ENCODE measurements around the gene HRK. TPM values are rescaled to one million over a fixed set of nuclear protein-coding genes. Genes with fewer than 3 reads are reported as not detected.

Gene HRK
- total RNA-seq, 1 experiment from 2014 or later, result 2.6 TPM

DNA sequence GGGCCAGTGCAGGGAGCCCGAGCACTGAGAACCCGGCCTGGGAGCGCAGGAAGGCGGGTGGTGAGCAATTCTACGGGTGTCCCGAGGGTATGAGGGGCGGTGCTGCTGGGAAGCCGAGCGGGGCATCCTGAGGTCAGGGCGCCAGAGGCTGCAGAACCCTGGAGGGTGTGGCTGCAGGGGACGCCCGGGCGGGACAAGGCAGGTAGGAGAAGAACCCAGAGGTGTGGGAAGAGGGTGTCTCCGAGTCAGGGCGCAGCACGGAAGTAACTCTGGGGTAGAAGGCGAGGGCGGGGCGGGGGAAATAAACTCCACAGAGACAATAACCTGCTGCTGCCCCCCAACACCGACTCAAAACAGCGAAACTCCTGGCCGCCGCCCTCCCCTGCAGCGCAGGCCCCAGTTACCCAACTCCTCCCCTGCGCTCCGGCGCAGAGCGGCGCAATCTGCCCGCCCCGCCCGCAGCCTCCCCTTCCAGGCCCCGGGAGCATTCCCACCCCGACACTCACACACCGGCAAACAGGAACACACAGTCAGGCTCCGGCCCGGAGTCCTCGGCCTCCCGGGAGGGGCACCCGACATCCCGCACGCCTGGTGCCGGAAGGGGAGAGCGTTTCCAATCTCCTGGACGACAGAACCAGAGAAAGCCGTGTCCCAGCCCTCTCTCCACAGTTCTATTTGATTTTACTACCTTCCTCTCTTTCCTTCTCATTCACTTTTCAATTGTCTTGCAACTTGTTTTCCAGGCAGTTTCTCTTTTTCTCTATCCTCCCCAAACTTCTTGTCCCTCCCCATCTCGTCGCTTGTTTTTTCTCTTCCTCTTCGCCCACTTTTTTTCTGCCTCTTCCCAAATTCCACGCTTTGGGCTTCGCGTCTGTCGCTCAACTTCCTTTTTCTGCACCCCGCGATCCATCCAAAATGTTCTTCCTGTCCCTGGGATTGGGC, 2.4 kb downstream of the HRK start:
- Histone ChIP-seq H3K23me2 (ENCODE audit: insufficient read length, low read depth, low read length, poor library complexity, severe bottlenecking) (peaks cover 22% of the 10 kb centered on the region), H3T11ph (ENCODE audit: low read length) (no peak overlapping the region), H3K9ac (ENCODE audit: extremely low read depth, insufficient read length, low read length) (no peak overlapping the region), H3K27ac (ENCODE audit: insufficient read length, low read depth, low read length) (no peak overlapping the region), H2BK15ac (ENCODE audit: low read depth, low read length) (no peak overlapping the region), H3K27me3 (ENCODE audit: insufficient read depth, low read length) (peaks cover 47% of the 10 kb centered on the region), H4K5ac (ENCODE audit: insufficient read length, low read depth, low read length) (no peak overlapping the region), H3K79me2 (ENCODE audit: insufficient read depth, low read length) (no peaks in the 10 kb centered on the region), H3K14ac (ENCODE audit: insufficient read depth, low read length) (no peak overlapping the region), H4K20me1 (ENCODE audit: control insufficient read depth, insufficient read depth, insufficient read length) (no peaks in the 10 kb centered on the region), H3K4me1 (ENCODE audit: insufficient read depth, low read length) (0 out of 2 replicates have a peak, but pooled peaks cover under 1% of the 10 kb centered on the region), H4K8ac (replicated peaks; ENCODE audit: insufficient read length, low read depth, low read length) (no peak overlapping the region), H3K18ac (ENCODE audit: insufficient read length, low read depth, low read length) (no peak overlapping the region), H2BK120ac (ENCODE audit: low read depth, low read length, poor library complexity, severe bottlenecking) (no peak overlapping the region), H3K9me3 (ENCODE audit: control insufficient read depth, low read depth, low read length) (no peaks in the 10 kb centered on the region), H4K91ac (ENCODE audit: insufficient read length, low read depth, low read length) (no peak overlapping the region), H3K4ac (ENCODE audit: low read depth, low read length) (no peak overlapping the region), H2AFZ (ENCODE audit: low read length) (no peak overlapping the region), H2AK5ac (ENCODE audit: insufficient read length, low read length) (no peak overlapping the region), H3K79me1 (ENCODE audit: insufficient read depth, low read depth, low read length, poor library complexity, severe bottlenecking) (no peaks in the 10 kb centered on the region), H2BK5ac (ENCODE audit: insufficient read length, low read length) (no peak overlapping the region), H3K4me2 (ENCODE audit: insufficient read depth, insufficient read length, low read length) (peak overlapping the region; percentile 59), H3K23ac (ENCODE audit: insufficient read length, low read depth, low read length) (no peak overlapping the region), H3K56ac (ENCODE audit: insufficient read length, low read depth, low read length) (no peak overlapping the region), H2BK20ac (ENCODE audit: low read depth, low read length, poor library complexity, severe bottlenecking) (no peak overlapping the region), H2BK12ac (ENCODE audit: insufficient read length, low read depth, low read length) (no peak overlapping the region)
- Mint-ChIP-seq H3K36me3 (ENCODE audit: insufficient read depth in 1 of 3, low read depth in 3 of 3) (peaks cover 3 to 7% (median 4%) of the 10 kb centered on the region in 3 experiments; a peak in 3 of 7 replicates), H3K27me3 (ENCODE audit: low read depth) (peaks cover 96% of the 10 kb centered on the region), H3K9me3 (peaks cover 3 to 4% of the 10 kb centered on the region in 2 experiments; a peak in 3 of 5 replicates), H3K27ac (no peak overlapping the region; a peak in 1 of 7 replicates), H3K4me1 (peaks cover 52 to 60% of the 10 kb centered on the region in 2 experiments), H3K4me3 (peak overlapping the region; percentile 73 to 85)
- DNase-seq, result peak; percentile 64
- TF ChIP-seq, protein P1, sequence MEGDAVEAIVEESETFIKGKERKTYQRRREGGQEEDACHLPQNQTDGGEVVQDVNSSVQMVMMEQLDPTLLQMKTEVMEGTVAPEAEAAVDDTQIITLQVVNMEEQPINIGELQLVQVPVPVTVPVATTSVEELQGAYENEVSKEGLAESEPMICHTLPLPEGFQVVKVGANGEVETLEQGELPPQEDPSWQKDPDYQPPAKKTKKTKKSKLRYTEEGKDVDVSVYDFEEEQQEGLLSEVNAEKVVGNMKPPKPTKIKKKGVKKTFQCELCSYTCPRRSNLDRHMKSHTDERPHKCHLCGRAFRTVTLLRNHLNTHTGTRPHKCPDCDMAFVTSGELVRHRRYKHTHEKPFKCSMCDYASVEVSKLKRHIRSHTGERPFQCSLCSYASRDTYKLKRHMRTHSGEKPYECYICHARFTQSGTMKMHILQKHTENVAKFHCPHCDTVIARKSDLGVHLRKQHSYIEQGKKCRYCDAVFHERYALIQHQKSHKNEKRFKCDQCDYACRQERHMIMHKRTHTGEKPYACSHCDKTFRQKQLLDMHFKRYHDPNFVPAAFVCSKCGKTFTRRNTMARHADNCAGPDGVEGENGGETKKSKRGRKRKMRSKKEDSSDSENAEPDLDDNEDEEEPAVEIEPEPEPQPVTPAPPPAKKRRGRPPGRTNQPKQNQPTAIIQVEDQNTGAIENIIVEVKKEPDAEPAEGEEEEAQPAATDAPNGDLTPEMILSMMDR (conservative IDR thresholded peaks at IDR 0.05), result no peak
- no CpG with 5 or more reads among the region's 55 CpGs for WGBS (ENCODE audit: extremely low coverage, insufficient read length, low lambda C conversion rate)
